22Rv1 (cell line): Measurements from ENCODE around the gene PRR22.

Experiments used
- H3K27ac ChIP-seq: fragments of 450-650 bp; 2 replicates; pipeline ENCODE4 v1.5.1; 2017
- ZFX ChIP-seq: fragments of 450-650 bp; IDR thresholded peaks from 2 replicates; pipeline ENCODE4 v1.6.1; 2017; ENCODE audit warnings: antibody characterized with exemption, borderline replicate concordance
- TF ChIP-seq, protein P1 (sequence below): fragments of 450-650 bp; IDR thresholded peaks from 2 replicates; pipeline ENCODE4 v1.5.1; 2017; ENCODE audit warnings: mild to moderate bottlenecking

Gene PRR22

DNA sequence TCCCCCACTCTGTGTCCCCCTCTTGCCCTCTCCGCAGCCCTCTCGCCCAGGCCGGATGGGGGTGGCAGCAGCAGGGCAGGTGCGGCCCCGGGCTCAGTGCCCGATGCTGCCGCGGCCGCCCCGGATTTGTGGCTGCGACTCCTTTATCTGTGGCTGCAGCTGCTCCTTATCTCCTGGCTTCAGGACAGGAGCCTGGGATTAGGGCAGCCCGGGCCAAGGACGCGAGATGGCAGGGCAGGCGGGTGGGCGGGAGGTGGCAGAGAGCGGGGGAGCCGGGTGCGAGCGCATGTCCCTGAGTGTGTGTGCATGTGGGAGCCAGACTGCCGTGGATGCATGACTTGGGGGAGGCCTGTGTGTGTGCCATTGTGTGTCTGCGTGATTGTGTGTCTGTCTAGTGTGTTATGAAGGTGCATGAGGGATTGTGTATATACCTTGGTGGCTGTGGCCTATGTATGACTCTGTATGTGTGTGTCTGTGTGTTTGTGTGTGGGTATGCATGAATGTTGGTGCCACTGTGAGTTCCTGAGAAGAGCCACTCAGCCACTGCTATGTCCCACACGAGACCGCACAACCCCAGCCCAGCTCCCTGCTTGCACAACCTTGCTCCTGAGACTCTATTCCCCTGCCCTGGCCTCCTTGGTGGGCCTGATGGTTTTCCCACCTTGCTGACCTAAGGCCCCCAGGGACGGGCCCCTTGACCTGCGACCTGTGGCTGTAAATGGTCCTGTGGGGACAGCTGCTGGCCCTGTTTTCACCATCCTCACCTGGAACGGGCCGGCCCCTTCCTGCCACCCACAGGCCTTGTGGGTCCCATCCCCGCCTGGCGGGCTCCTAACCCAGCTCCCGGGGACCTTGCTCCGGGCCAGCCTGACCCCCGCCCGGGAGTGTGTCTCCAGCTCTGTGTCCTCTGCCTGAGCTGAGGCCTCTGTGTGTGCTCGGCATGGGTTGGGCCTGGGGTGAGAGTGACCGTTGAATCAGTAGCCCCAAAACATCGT, 15.0 kb upstream of the PRR22 start:
- TF ChIP-seq, protein P1, sequence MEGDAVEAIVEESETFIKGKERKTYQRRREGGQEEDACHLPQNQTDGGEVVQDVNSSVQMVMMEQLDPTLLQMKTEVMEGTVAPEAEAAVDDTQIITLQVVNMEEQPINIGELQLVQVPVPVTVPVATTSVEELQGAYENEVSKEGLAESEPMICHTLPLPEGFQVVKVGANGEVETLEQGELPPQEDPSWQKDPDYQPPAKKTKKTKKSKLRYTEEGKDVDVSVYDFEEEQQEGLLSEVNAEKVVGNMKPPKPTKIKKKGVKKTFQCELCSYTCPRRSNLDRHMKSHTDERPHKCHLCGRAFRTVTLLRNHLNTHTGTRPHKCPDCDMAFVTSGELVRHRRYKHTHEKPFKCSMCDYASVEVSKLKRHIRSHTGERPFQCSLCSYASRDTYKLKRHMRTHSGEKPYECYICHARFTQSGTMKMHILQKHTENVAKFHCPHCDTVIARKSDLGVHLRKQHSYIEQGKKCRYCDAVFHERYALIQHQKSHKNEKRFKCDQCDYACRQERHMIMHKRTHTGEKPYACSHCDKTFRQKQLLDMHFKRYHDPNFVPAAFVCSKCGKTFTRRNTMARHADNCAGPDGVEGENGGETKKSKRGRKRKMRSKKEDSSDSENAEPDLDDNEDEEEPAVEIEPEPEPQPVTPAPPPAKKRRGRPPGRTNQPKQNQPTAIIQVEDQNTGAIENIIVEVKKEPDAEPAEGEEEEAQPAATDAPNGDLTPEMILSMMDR, result no peak
- TF ChIP-seq ZFX, result no peak
- H3K27ac ChIP-seq, result no peak overlapping the region

DNA sequence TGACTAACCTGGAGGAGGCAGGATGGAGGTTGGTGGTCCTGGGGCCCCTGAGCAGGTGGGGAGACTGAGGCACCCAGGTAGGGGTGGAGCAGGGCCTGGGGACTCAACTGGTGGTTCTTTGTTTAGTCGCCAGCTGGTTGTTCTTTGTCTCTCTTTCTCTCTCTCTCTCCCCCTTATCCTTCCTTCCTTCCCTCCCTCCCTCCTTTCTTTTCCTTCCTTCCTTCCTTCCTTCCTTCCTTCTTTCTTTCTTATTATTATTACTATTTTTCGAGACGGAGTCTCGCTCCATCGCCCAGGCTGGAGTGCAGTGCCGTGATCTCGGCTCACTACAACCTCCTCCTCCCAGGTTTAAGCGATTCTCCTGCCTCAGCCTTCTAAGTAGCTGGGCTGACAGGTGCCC, 13.7 kb upstream of the PRR22 start:
- no peak overlapping the region for H3K27ac ChIP-seq

DNA sequence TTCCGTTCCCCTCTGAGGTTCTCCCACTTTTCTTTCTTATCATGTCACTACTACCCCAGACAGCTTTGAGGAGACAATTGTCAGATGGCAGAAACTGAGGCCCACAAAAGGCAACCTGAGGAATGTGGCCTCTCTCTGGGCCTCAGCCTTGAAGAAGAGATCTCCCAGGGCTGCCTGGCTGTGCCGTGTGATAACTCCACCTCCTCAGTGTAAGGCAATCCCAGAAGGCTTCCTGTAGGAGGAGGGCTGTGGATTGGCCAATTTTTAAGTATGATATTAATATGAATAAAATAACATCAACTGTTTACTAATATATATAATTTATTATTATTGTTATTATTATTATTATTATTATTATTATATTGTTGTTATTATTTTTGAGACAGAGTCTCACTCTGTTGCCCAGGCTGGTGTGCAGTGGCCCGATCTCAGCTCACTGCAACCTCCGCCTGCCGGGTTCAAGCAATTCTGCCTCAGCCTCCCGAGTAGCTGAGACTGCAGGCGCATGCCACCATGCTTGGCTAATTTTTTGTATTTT, 10.9 kb upstream of the PRR22 start:
- H3K27ac ChIP-seq, result no peak overlapping the region
- TF ChIP-seq, protein P1, result no peak
- no peak for TF ChIP-seq ZFX

More for the DNA sequence above, 13.7 kb upstream of the PRR22 start:
- TF ChIP-seq ZFX, result no peak
- TF ChIP-seq, protein P1, result no peak

DNA sequence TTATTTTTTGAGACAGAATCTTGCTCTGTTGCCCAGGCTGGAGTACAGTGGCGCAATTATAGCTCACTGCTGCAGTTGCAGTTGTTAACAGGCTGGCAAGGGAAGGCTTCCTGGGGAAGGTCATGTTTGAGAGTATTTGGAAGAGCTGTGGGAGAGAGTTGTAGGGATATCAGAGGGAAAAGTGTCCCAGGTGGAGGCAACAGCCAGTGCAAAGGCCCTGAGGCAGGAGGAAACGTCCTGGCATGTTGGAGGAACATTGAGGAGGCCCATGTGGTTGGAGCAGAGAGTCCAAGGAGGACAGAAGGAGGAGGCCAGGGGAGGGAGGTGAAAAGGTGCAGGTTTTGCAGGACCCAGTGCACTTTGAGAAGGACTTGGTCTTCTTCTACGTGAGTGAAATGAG, 8.6 kb upstream of the PRR22 start:
- no peak for TF ChIP-seq ZFX
- TF ChIP-seq, protein P1, result no peak
- H3K27ac ChIP-seq, result no peak overlapping the region

DNA sequence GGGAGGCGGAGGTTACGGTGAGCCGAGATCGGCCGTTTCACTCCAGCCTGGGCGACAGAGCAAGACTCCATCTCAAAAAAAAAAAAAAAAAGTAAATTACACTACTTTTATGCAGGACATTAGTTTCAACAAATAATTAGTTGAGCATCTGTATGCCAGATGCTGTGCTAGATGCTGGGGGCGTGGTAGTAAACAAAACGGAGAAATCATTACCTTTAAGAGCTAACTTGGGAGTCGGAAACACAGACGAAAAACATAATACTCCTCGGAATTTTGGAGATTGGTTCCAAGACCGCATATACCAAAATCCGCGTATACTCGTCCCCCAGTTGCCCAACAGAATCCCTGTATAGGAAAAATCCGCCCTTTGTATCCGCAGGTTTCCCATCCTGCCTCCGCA, 7.7 kb upstream of the PRR22 start:
- H3K27ac ChIP-seq, result no peak overlapping the region
- TF ChIP-seq ZFX, result no peak
- TF ChIP-seq, protein P1, result no peak

DNA sequence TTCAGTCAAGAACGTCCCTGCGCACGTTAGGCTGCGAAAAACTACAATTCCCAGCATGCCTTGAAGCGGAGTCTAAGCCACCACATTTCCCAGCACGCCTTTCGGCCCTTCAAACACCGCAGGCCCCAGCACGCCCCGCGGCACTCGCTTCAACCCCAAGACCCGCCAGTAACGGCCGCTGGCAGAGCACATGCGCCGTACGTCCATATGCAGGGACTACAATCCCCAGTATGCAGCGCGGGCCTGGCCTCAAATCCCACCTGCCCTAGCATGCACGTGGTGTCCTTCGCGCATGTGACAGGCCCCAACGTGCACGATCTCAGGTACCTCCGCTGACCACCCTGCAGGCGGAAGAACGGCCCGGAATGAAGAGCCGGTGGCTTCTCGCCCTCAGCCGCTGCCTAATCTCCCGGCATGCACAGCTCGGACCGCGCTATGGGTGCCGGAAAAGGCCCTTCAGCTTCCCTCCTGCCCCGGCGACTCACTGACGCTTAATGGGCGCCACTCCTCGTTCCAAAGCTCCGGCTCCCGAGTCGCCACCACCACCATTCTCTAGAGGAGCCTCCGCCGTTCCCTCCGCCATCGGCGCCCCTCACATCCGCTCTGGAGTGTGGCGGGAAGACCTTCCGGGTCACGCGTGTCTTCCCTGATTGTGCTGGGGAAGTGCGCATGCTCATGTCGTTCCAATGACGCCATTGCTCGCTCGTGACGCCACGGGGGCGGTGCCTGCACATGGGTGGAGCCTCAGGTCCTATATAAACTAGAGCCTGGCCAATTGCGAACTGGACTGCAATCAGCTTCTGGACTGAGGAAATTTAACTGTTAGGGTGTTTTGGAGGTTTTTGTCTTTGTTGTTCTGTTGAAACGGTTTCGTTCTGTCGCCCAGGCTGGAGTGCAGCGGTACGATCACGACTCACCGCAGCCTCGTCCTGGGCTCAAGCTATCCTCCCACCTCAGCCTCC, 6.3 kb upstream of the PRR22 start, which contains the start of gene DUS3L:
DUS3L (minus strand) TSS at position 605 of the 962 bp plus-strand sequence; CDS start at position 583, 22 bp downstream.
- TF ChIP-seq ZFX, result no peak
- TF ChIP-seq, protein P1, result no peak
- peak within 1 kb of the TSS; percentile 94 for H3K27ac ChIP-seq
